Middle frontal gyrus (tissue), 1 donor: ENCODE results near the gene TSPY3.
"Not testable (repeated sequence)": the region's sequence is repeated elsewhere in the genome, so short reads cannot be mapped to it uniquely, and the experiment has no call there.

Experiments used
- DNase-seq: peaks from one replicate; pipeline ENCODE4 v3.0.0-alpha.2; 2015; ENCODE audit warnings: low spot score; ENCODE audit errors: extremely low spot score

TSPY3 gene, protein sequence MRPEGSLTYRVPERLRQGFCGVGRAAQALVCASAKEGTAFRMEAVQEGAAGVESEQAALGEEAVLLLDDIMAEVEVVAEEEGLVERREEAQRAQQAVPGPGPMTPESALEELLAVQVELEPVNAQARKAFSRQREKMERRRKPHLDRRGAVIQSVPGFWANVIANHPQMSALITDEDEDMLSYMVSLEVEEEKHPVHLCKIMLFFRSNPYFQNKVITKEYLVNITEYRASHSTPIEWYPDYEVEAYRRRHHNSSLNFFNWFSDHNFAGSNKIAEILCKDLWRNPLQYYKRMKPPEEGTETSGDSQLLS

DNA sequence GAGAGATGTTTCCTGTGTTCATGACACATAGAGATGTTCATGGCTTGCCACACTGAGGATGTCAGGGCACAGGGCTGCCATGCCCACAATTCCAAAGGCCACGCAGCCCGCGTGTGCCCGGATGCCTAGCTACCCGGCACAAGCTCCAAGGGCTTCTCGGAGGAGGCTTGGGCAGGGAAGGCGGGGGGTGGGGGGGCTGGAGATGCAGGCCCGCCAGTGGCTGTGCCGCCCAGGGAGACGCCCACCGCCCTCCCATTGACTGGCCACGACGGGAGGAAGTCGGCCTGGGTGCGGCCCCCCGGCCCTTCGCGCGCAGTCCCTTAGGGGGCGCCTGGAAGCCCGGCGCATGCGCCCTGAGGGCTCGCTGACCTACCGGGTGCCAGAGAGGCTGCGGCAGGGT lies at the start of gene TSPY3:
Gene TSPY3 (plus strand): TSS at position 301 of the 400 bp plus-strand sequence. CDS start 46 bp downstream, at position 347.
- not testable (repeated sequence) for DNase-seq

- not testable (repeated sequence) for DNase-seq
Observed at GRCh38 chrY:9357497-9357896, 40.7 kb upstream of the TSPY3 start, which contains the start of gene TSPY8. TSS of gene TSPY8 (plus strand) at chrY:9357797. CDS start at chrY:9357843, 46 bp downstream.

DNA sequence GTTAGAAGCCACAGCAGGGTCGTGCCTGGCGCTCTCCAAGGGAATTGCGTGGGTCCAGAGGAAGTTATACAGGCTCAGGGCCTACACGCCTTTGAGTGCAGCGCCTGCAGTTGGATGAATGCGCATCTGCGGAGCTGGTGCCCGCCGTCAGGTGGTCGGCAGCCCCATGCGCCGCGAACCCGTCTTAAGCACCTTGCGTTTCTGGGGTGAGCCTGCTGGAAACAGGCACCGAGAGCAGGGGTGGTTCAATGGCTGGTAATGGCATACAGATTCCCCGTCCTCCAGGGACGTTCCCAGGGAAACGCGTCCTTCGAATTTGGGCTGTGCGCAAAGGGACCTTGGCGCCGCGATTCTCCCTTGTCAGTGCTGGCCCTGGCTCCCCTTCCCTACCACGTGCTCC lies 1.7 kb upstream of the TSPY3 start:
- DNase-seq: not testable (repeated sequence)
